Measurements from ENCODE around the gene ZNF557.

ZNF557 gene

DNA sequence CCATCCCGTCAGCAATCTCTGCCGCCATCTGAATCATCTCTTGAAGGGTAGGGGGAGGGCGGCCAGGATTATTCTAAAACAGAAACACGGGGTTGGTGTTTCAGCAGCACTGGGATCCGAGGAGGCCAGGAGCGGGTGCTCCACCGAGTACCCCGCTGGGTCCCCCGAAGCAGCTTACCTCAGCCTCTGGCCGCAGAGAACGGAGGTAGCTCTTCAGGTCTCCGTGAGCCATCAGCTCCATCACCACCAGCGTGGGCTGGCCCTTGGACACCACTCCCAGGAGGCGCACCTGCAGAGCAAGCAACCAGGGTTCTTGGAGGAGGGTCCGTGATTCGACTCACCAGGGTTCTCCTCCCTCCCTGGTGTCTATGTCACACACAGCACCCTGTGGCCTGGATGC lies 53.2 kb downstream of the ZNF557 start:
- in situ Hi-C loops (cut with HindIII; ENCODE audit: low sequenced_read_pairs), result no loop called here
- TF ChIP-seq, protein P1, sequence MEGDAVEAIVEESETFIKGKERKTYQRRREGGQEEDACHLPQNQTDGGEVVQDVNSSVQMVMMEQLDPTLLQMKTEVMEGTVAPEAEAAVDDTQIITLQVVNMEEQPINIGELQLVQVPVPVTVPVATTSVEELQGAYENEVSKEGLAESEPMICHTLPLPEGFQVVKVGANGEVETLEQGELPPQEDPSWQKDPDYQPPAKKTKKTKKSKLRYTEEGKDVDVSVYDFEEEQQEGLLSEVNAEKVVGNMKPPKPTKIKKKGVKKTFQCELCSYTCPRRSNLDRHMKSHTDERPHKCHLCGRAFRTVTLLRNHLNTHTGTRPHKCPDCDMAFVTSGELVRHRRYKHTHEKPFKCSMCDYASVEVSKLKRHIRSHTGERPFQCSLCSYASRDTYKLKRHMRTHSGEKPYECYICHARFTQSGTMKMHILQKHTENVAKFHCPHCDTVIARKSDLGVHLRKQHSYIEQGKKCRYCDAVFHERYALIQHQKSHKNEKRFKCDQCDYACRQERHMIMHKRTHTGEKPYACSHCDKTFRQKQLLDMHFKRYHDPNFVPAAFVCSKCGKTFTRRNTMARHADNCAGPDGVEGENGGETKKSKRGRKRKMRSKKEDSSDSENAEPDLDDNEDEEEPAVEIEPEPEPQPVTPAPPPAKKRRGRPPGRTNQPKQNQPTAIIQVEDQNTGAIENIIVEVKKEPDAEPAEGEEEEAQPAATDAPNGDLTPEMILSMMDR (IDR thresholded peaks at IDR 0.05; ENCODE audit: low read depth, low read length), result no peak
- DNase-seq (ENCODE audit: low read depth, low spot score), result no peak
- no peak overlapping the region for H3K4me3 ChIP-seq (ENCODE audit: low read depth, low read length)

DNA sequence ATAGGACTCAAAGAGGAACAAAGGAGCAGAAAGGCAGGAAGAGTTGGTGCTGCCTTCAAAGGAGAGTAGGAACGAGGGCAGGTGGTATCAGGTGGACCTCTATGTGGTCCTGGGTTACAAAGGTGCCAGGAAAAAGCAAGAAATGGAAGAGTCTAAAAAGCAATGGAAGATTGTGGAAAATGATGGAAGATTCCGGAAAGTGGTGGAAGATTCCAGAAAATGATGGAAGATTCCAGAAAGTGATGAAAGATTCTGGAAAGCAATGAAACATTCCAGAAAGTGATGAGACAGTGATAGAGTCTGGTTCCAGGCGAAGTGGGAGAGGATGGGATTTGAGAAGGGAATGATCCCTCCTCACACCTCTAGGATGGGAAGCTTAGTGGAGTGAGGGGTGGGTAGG lies 55.3 kb downstream of the ZNF557 start:
- DNase-seq (ENCODE audit: low read depth, low spot score), result no peak
- TF ChIP-seq, protein P1 (IDR thresholded peaks at IDR 0.05; ENCODE audit: low read depth, low read length), result no peak
- no peak overlapping the region for H3K4me3 ChIP-seq (ENCODE audit: low read depth, low read length)
- in situ Hi-C loops (cut with HindIII; ENCODE audit: low sequenced_read_pairs), result no loop called here

DNA sequence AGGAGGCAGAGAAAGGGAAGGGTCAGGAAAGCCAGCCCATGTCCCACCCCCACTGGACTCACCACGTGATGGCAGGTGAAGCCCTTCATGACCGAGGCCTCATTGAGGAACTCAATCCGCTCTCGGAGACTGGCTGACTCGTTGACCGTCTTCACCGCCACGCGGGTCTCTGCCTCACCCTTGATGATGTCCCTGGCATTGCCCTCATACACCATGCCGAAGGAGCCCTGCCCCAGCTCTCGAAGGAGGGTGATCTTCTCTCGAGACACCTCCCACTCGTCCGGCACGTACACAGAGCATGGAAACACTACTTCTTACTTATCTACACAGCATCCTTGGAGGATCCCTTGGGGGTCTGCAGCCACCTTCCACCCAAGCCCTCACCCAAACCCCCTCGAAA lies 55.7 kb downstream of the ZNF557 start:
- in situ Hi-C loops (cut with HindIII; ENCODE audit: low sequenced_read_pairs), result no loop called here
- no peak for DNase-seq (ENCODE audit: low read depth, low spot score)
- TF ChIP-seq, protein P1 (IDR thresholded peaks at IDR 0.05; ENCODE audit: low read depth, low read length), result no peak
- no peak overlapping the region for H3K4me3 ChIP-seq (ENCODE audit: low read depth, low read length)

DNA sequence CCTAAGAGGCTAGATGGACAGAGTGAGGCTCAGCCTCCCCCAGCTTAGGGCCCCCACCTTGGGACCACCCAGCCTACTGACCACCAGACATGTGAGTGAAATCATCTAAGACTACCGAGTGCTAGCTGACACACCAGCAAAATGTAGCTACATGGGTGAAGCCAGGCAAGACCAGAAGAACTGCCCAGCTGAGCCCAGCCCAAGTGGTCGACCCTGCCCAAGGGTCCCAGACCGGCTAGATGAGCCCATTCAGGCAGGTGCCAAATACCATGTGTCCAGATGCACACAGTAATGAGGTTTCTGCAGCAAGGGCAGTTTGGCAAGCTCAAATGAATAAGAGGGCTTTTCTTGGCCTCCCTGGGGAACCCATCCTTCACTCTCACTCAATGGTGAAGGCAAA lies 56.6 kb downstream of the ZNF557 start:
- DNase-seq (ENCODE audit: low read depth, low spot score), result no peak
- no peak overlapping the region for H3K4me3 ChIP-seq (ENCODE audit: low read depth, low read length)
- TF ChIP-seq, protein P1 (IDR thresholded peaks at IDR 0.05; ENCODE audit: low read depth, low read length), result no peak
- in situ Hi-C loops (cut with HindIII; ENCODE audit: low sequenced_read_pairs), result no loop called here

DNA sequence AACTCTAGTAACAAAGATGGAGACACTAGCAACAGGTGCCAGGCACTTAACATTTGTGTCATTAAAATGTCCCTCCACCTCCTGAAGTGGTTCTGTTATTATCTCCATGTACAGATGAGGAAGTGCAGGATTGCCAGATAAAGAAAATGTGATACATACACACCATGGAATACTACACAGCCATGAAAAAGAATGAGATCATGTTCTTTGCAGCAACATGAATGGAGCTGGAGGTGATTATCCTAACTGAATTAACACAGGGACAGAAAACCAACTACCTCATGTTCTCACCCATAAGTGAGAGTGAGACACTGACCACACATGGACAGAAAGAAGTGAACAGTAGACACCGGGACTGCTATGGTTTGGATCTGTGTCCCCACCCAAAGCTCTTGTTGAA lies 60.5 kb downstream of the ZNF557 start:
- H3K4me3 ChIP-seq (ENCODE audit: low read depth, low read length), result no peak overlapping the region
- in situ Hi-C loops (cut with HindIII; ENCODE audit: low sequenced_read_pairs), result no loop called here
- no peak for DNase-seq (ENCODE audit: low read depth, low spot score)
- TF ChIP-seq, protein P1 (IDR thresholded peaks at IDR 0.05; ENCODE audit: low read depth, low read length), result no peak

DNA sequence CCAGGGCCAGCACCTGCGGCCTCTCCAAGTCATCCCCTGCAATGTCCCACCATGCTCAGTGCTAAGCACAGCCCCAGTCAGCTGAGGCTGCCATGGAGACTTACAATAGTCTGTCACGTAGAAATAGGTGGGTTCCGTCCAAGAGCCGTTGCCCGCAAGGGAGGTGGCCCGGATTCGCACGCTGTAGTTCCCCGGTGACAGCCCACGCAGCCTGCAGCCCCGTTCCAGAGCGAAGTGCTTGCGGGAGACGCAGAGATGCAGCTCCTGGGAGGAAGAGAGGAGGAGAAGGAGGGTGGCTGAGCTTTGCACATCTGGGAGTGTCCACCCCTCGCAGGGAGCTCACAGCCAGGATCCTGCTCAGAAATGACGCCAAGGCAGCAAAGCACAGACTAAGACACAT lies 62.6 kb downstream of the ZNF557 start:
- no peak overlapping the region for H3K4me3 ChIP-seq (ENCODE audit: low read depth, low read length)
- no peak for DNase-seq (ENCODE audit: low read depth, low spot score)
- TF ChIP-seq, protein P1 (IDR thresholded peaks at IDR 0.05; ENCODE audit: low read depth, low read length), result no peak
- in situ Hi-C loops (cut with HindIII; ENCODE audit: low sequenced_read_pairs), result no loop called here

DNA sequence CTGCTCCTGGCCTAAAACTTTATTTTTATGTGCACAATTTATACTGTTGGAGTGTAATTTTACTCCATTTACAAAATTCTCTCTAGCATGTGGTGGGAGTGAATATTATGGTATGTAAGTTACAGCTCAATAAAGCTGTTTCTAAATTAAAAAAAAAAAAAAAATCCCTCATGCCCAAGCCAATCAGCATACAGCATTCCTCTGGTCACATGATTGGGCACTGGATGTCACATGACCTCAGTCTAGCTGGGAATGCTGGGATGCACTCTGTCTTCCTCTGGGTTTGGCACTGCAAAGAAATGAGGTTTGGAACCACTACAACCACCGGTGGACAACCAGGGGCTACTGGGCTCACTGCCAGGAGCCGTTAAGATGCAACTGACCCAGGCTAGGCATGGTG lies 67.6 kb downstream of the ZNF557 start:
- no peak overlapping the region for H3K4me3 ChIP-seq (ENCODE audit: low read depth, low read length)
- TF ChIP-seq, protein P1 (IDR thresholded peaks at IDR 0.05; ENCODE audit: low read depth, low read length), result no peak
- no peak for DNase-seq (ENCODE audit: low read depth, low spot score)
- in situ Hi-C loops (cut with HindIII; ENCODE audit: low sequenced_read_pairs), result no loop called here
